HEK293T (cell line): ENCODE results near the gene RAD51C.

ENCODE experiments used
- ARNT ChIP-seq: fragments of 450-650 bp; IDR thresholded peaks from 2 replicates; pipeline ENCODE4 v1.6.1; 2017; ENCODE audit warnings: mild to moderate bottlenecking
- ELF4 ChIP-seq: fragments of 450-650 bp; IDR thresholded peaks from 2 replicates; pipeline ENCODE4 v1.6.1; 2017; ENCODE audit warnings: antibody characterized with exemption
- FOXA1 ChIP-seq: fragments of 450-650 bp; IDR thresholded peaks from 2 replicates; pipeline ENCODE4 v1.6.1; 2016; ENCODE audit warnings: mild to moderate bottlenecking
- FOXM1 ChIP-seq: fragments of 450-650 bp; IDR thresholded peaks from 2 replicates; pipeline ENCODE4 v1.6.1; 2017; ENCODE audit warnings: mild to moderate bottlenecking, borderline replicate concordance
- HDGF ChIP-seq: fragments of 450-650 bp; IDR thresholded peaks from 2 replicates; pipeline ENCODE4 v1.6.1; 2017; ENCODE audit warnings: antibody characterized with exemption, borderline replicate concordance
- L3MBTL2 ChIP-seq: fragments of 450-650 bp; conservative IDR thresholded peaks from 2 replicates; pipeline ENCODE4 v1.6.1; 2016; ENCODE audit warnings: mild to moderate bottlenecking
- LEF1 ChIP-seq: fragments of 450-650 bp; IDR thresholded peaks from 2 replicates; pipeline ENCODE4 v1.6.1; 2017; ENCODE audit warnings: mild to moderate bottlenecking, borderline replicate concordance
- NFRKB ChIP-seq: fragments of 450-650 bp; IDR thresholded peaks from 2 replicates; pipeline ENCODE4 v1.6.1; 2016; ENCODE audit warnings: mild to moderate bottlenecking, moderate library complexity
- SP1 ChIP-seq: fragments of 450-650 bp; IDR thresholded peaks from 2 replicates; pipeline ENCODE4 v1.6.1; 2017
- ZNF384 ChIP-seq: fragments of 450-650 bp; IDR thresholded peaks from 2 replicates; pipeline ENCODE4 v1.6.1; 2016

- TF ChIP-seq SP1, result no peak
- no peak for TF ChIP-seq LEF1
- TF ChIP-seq ZNF384, result no peak
- TF ChIP-seq FOXA1, result no peak
- no peak for TF ChIP-seq ARNT
- TF ChIP-seq FOXM1, result no peak
- TF ChIP-seq L3MBTL2, result no peak
- TF ChIP-seq NFRKB, result no peak
- TF ChIP-seq HDGF, result no peak
- TF ChIP-seq ELF4, result no peak
Observed at GRCh38 chr17:58693751-58694150, 1.3 kb downstream of the RAD51C start.
